ENCODE results near the gene NRP2. TPM values are rescaled to one million over a fixed set of nuclear protein-coding genes. Genes with fewer than 3 reads are reported as not detected.

Gene NRP2
- total RNA-seq, 4 donors from 2014 or later = 195 to 440 (median 314) TPM

- Histone ChIP-seq H3K36me3 (no peaks in the 10 kb centered on the region), H3K4me1 (peaks cover 4 to 100% (median 100%) of the 10 kb centered on the region in 4 donors), H3K4me3 (peak overlapping the region in 3 of 4 donors; percentile 1 to 18 (median 9)), H3K27me3 (no peaks in the 10 kb centered on the region), H3K9me3 (no peaks in the 10 kb centered on the region), H3K27ac (replicated peaks in 1 of 4) (peak overlapping the region; percentile 87 to 98 (median 93))
- intact Hi-C loops (cut with DNase I) = no loop called here
- peak; percentile 39 for DNase-seq (ENCODE audit: extremely low spot score)
- TF ChIP-seq EP300 (IDR thresholded peaks at IDR 0.05) = no peak
- TF ChIP-seq CTCF (IDR thresholded peaks at IDR 0.05) = no peak
- WGBS = 23% methylated on average over 3 of the region's 3 CpGs
Measured at GRCh38 chr2:205692104-205692503, 9.8 kb downstream of the NRP2 start.

GRCh38 chr2:205694256-205694655 is 12.0 kb downstream of the NRP2 start:
- 61% methylated on average over 2 of the region's 2 CpGs for WGBS
- peaks cover 0 to 15% (median 7%) of the 10 kb centered on the region in 4 donors for H3K36me3 ChIP-seq
- H3K27me3 ChIP-seq = no peaks in the 10 kb centered on the region
- no peak for DNase-seq (ENCODE audit: extremely low spot score)
- H3K4me3 ChIP-seq = peak overlapping the region in 1 of 4 donors; percentile 7
- H3K4me1 ChIP-seq = peaks cover 0 to 100% (median 100%) of the 10 kb centered on the region in 4 donors
- H3K27ac ChIP-seq (replicated peaks in 1 of 4) = peak overlapping the region; percentile 87 to 98 (median 93)
- TF ChIP-seq CTCF (IDR thresholded peaks at IDR 0.05) = no peak
- no peak for TF ChIP-seq POLR2AphosphoS5 (IDR thresholded peaks at IDR 0.05)
- no peak for TF ChIP-seq EP300 (IDR thresholded peaks at IDR 0.05)
- TF ChIP-seq POLR2A (IDR thresholded peaks at IDR 0.05; ENCODE audit: low read depth) = no peak
- no peaks in the 10 kb centered on the region for H3K9me3 ChIP-seq
- intact Hi-C loops (cut with DNase I) = no loop called here

- H3K9me3 ChIP-seq = no peaks in the 10 kb centered on the region
- intact Hi-C loops (cut with DNase I) = no loop called here
- peak overlapping the region; percentile 87 to 98 (median 93) for H3K27ac ChIP-seq (replicated peaks in 1 of 4)
- TF ChIP-seq EP300 (IDR thresholded peaks at IDR 0.05) (no peak), POLR2AphosphoS5 (IDR thresholded peaks at IDR 0.05) (peak in 1 of 2 donors; percentile 50)
- peaks cover 0 to 100% (median 100%) of the 10 kb centered on the region in 4 donors for H3K4me1 ChIP-seq
- H3K27me3 ChIP-seq = no peaks in the 10 kb centered on the region
- H3K36me3 ChIP-seq = peaks cover 0 to 22% (median 9%) of the 10 kb centered on the region in 4 donors
- no peak for DNase-seq (ENCODE audit: extremely low spot score)
- WGBS = 28% methylated on average over 3 of the region's 3 CpGs
- H3K4me3 ChIP-seq = peak overlapping the region; percentile 3 to 44 (median 23)
Measured at GRCh38 chr2:205695460-205695991, 13.2 kb downstream of the NRP2 start.

GRCh38 chr2:205696331-205696926 is 14.1 kb downstream of the NRP2 start:
- H3K9me3 ChIP-seq = no peaks in the 10 kb centered on the region
- peak overlapping the region; percentile 3 to 44 (median 23) for H3K4me3 ChIP-seq
- no peaks in the 10 kb centered on the region for H3K27me3 ChIP-seq
- H3K36me3 ChIP-seq = peaks cover 0 to 28% (median 12%) of the 10 kb centered on the region in 4 donors
- 38% methylated on average over 11 of the region's 11 CpGs for WGBS
- peak overlapping the region; percentile 87 to 98 (median 93) for H3K27ac ChIP-seq (replicated peaks in 1 of 4)
- intact Hi-C loops (cut with DNase I) = no loop called here
- no peak for DNase-seq (ENCODE audit: extremely low spot score)
- H3K4me1 ChIP-seq = peaks cover 7 to 100% (median 100%) of the 10 kb centered on the region in 4 donors
- peak; percentile 44 to 58 (median 47) for TF ChIP-seq CTCF (IDR thresholded peaks at IDR 0.05)
- TF ChIP-seq EP300 (IDR thresholded peaks at IDR 0.05) = no peak
- peak; percentile 49 to 60 for TF ChIP-seq POLR2AphosphoS5 (IDR thresholded peaks at IDR 0.05)
- TF ChIP-seq POLR2A (IDR thresholded peaks at IDR 0.05; ENCODE audit: low read depth) = no peak

- TF ChIP-seq POLR2A (IDR thresholded peaks at IDR 0.05; ENCODE audit: low read depth) (no peak), EP300 (IDR thresholded peaks at IDR 0.05) (no peak), CTCF (IDR thresholded peaks at IDR 0.05) (no peak), POLR2AphosphoS5 (IDR thresholded peaks at IDR 0.05) (no peak)
Measured at GRCh38 chr2:205696927-205697441, 14.7 kb downstream of the NRP2 start.

More at GRCh38 chr2:205696927-205697441, 14.7 kb downstream of the NRP2 start:
- Histone ChIP-seq H3K4me3 (peak overlapping the region; percentile 3 to 44 (median 23)), H3K9me3 (no peaks in the 10 kb centered on the region), H3K4me1 (peaks cover 13 to 100% (median 100%) of the 10 kb centered on the region in 4 donors), H3K27me3 (no peaks in the 10 kb centered on the region), H3K27ac (replicated peaks in 1 of 4) (peak overlapping the region; percentile 87 to 98 (median 93)), H3K36me3 (peaks cover 0 to 29% (median 13%) of the 10 kb centered on the region in 4 donors)
- WGBS = 39% methylated on average over 5 of the region's 5 CpGs
- intact Hi-C loops (cut with DNase I) = no loop called here
- no peak for DNase-seq (ENCODE audit: extremely low spot score)

All from esophagus muscularis mucosa (tissue), 4 donors.